IMR-90 (cell line): ENCODE data around the gene GALNT5. TPM values are rescaled to one million over a fixed set of nuclear protein-coding genes. Genes with fewer than 3 reads are reported as not detected.

ENCODE experiments used
- ATAC-seq: fragments of 200-7000 bp; cut with Tn5 transposase; 2 replicates; pipeline ENCODE4 v1.9.1; 2020; ENCODE audit warnings: low read depth, mild to moderate bottlenecking, moderate library complexity
- BruUV-seq: library from RNA; stranded (reverse); fragments of 400-500 nt; replicated peaks from 2 replicates; lab custom pipeline; 2021; lab: Mats Ljungman, UMichigan
- CTCF ChIA-PET: fragments of 300-600 bp; formaldehyde crosslinking; extraction: SDS; loops from one replicate; lab custom pipeline; 2021; ENCODE audit warnings: antibody characterized with exemption; lab: Yijun Ruan, JAX
- POLR2A ChIA-PET: fragments of 300-600 bp; sonication (Branson Sonifier 250); formaldehyde crosslinking; loops from one replicate; lab custom pipeline; 2022; ENCODE audit warnings: antibody characterized with exemption; ENCODE audit not compliant: unreplicated experiment; lab: Charles Lee
- DNase-seq: peaks from one replicate; pipeline ENCODE4 v3.0.0; 2013
- H2AFZ ChIP-seq: replicated peaks from 2 replicates; pipeline ENCODE3; 2013; ENCODE audit warnings: low read length, mild to moderate bottlenecking; ENCODE audit not compliant: poor library complexity
- H2AK5ac ChIP-seq: 2 replicates; pipeline ENCODE4 v1.6.1; 2013; ENCODE audit warnings: low read depth, low read length, inconsistent platforms
- H2AK9ac ChIP-seq: replicated peaks from 2 replicates; pipeline ENCODE3; 2013; ENCODE audit warnings: mild to moderate bottlenecking, low read depth, low read length, moderate library complexity; ENCODE audit not compliant: poor library complexity
- H2BK120ac ChIP-seq: 2 replicates; pipeline ENCODE4 v1.6.1; 2013; ENCODE audit warnings: low read depth, low read length, inconsistent platforms
- H2BK15ac ChIP-seq: 3 replicates; pipeline ENCODE4 v1.6.1; 2013; ENCODE audit warnings: low read depth, low read length, inconsistent platforms
- H2BK20ac ChIP-seq: 2 replicates; pipeline ENCODE4 v1.6.1; 2013; ENCODE audit warnings: low read depth, mild to moderate bottlenecking, inconsistent platforms, low read length, moderate library complexity
- H2BK5ac ChIP-seq: 2 replicates; pipeline ENCODE4 v1.6.1; 2013; ENCODE audit warnings: mild to moderate bottlenecking, low read depth, low read length, inconsistent platforms; ENCODE audit not compliant: poor library complexity, severe bottlenecking
- H3K14ac ChIP-seq: replicated peaks from 2 replicates; pipeline ENCODE4 v1.6.1; 2013; ENCODE audit warnings: low read depth, low read length, inconsistent platforms
- H3K18ac ChIP-seq: 2 replicates; pipeline ENCODE4 v1.6.1; 2013; ENCODE audit warnings: low read depth, low read length, control low read depth
- H3K23ac ChIP-seq: 2 replicates; pipeline ENCODE4 v1.6.1; 2013; ENCODE audit warnings: low read depth, low read length, inconsistent platforms
- H3K27ac ChIP-seq: 2 replicates; pipeline ENCODE4 v1.5.1; 2013; ENCODE audit warnings: mild to moderate bottlenecking, control low read depth, low read length; ENCODE audit not compliant: insufficient read depth
- H3K27me3 ChIP-seq: 2 replicates; pipeline ENCODE4 v1.6.1; 2013; ENCODE audit warnings: low read length; ENCODE audit not compliant: control insufficient read depth, insufficient read depth
- H3K36me3 ChIP-seq: 2 replicates; pipeline ENCODE4 v1.6.1; 2013; ENCODE audit warnings: low read length, mixed read lengths; ENCODE audit not compliant: control insufficient read depth, insufficient read depth
- H3K4ac ChIP-seq: 2 replicates; pipeline ENCODE4 v1.6.1; 2013; ENCODE audit warnings: low read depth, low read length, inconsistent platforms
- H3K4me1 ChIP-seq: 2 replicates; pipeline ENCODE4 v1.6.1; 2013; ENCODE audit warnings: low read length, mixed read lengths; ENCODE audit not compliant: control insufficient read depth, insufficient read depth
- H3K4me2 ChIP-seq: 2 replicates; pipeline ENCODE4 v1.6.1; 2013; ENCODE audit warnings: low read depth, mild to moderate bottlenecking, control low read depth, low read length, moderate library complexity
- H3K4me3 ChIP-seq: 2 replicates; pipeline ENCODE4 v1.5.1; 2013; ENCODE audit warnings: low read depth, mild to moderate bottlenecking, control low read depth, low read length, moderate library complexity; ENCODE audit not compliant: insufficient read depth
- H3K56ac ChIP-seq: 2 replicates; pipeline ENCODE4 v1.6.1; 2013; ENCODE audit warnings: low read length, inconsistent platforms; ENCODE audit not compliant: insufficient read depth; ENCODE audit errors: extremely low read depth
- H3K79me1 ChIP-seq, 2 experiments: 2 replicates each; pipeline ENCODE4 v1.6.1; 2013; ENCODE audit warnings: low read length in 2 of 2, inconsistent platforms in 1 of 2, low read depth in 1 of 2
- H3K9ac ChIP-seq: 2 replicates; pipeline ENCODE4 v1.6.1; 2013; ENCODE audit warnings: low read depth, low read length, control low read depth
- H3K9me1 ChIP-seq: 2 replicates; pipeline ENCODE4 v1.6.1; 2013; ENCODE audit warnings: low read length, inconsistent platforms; ENCODE audit not compliant: insufficient read depth
- H3K9me3 ChIP-seq: 2 replicates; pipeline ENCODE4 v1.6.1; 2013; ENCODE audit warnings: low read length; ENCODE audit not compliant: control insufficient read depth, insufficient read depth
- H4K20me1 ChIP-seq: 2 replicates; pipeline ENCODE4 v1.6.1; 2013; ENCODE audit warnings: low read length, inconsistent platforms; ENCODE audit not compliant: insufficient read depth
- H4K5ac ChIP-seq: 2 replicates; pipeline ENCODE4 v1.6.1; 2013; ENCODE audit warnings: mild to moderate bottlenecking, low read depth, low read length, control low read depth
- H4K8ac ChIP-seq, 2 experiments: 2 replicates each; pipeline ENCODE4 v1.6.1; 2013; ENCODE audit warnings: low read depth in 2 of 2, low read length in 2 of 2, control low read depth in 1 of 2, inconsistent platforms in 1 of 2
- H4K91ac ChIP-seq: 2 replicates; pipeline ENCODE4 v1.6.1; 2013; ENCODE audit warnings: low read depth, low read length, inconsistent platforms; ENCODE audit not compliant: insufficient read depth
- WGBS, 2 experiments: methylation state at CpG; one replicate each; pipeline versions ENCODE4 v1.1.5 to v1.1.7; 2013; ENCODE audit warnings: missing lambda C conversion rate in 2 of 2; ENCODE audit not compliant: insufficient read length in 1 of 2; ENCODE audit errors: extremely low coverage in 2 of 2; 5-methylcytosine and 5-hydroxymethylcytosine counted together
- dilution Hi-C: fragments of 300-500 bp; cut with HindIII; formaldehyde crosslinking; loops from one replicate; pipeline ENCODE4 v1.14.3; 2018; ENCODE audit warnings: low sequenced_read_pairs; ENCODE audit not compliant: unreplicated experiment
- in situ Hi-C: fragments of 300-500 bp; cut with MboI; formaldehyde crosslinking; loops from 3 replicates; pipeline ENCODE4 v1.14.3; 2019; ENCODE audit warnings: low sequenced_read_pairs, inconsistent platforms, mixed read lengths
- intact Hi-C: fragments of 100-400 bp; cut with micrococcal nuclease; formaldehyde crosslinking; loops from 2 replicates; pipeline ENCODE4 v1.10.0; 2022
- polyA plus RNA-seq, 3 experiments: library from polyadenylated mRNA; depleted of rRNA; stranded (reverse); fragments of >200 nt; gene quantifications; 2 replicates each; pipeline ENCODE4 v1.2.3, GENCODE V29; 2012; ENCODE audit warnings: low replicate concordance in 1 of 3
- total RNA-seq: library from RNA; depleted of rRNA; stranded (reverse); fragments of >200 nt; gene quantifications from 2 replicates; pipeline ENCODE4 v1.2.3, GENCODE V29; 2012
- TF ChIP-seq, protein P1 (sequence below): fragments of 150-350 bp; IDR thresholded peaks from 2 replicates; pipeline ENCODE4 v1.6.1; 2016; ENCODE audit warnings: low read depth, mild to moderate bottlenecking, low read length, moderate library complexity, borderline replicate concordance

GALNT5 gene
- total and polyA plus RNA-seq, 2 of the 4 experiments (the other 2 are of a cell fraction), result 36.3 to 63.3 TPM

DNA sequence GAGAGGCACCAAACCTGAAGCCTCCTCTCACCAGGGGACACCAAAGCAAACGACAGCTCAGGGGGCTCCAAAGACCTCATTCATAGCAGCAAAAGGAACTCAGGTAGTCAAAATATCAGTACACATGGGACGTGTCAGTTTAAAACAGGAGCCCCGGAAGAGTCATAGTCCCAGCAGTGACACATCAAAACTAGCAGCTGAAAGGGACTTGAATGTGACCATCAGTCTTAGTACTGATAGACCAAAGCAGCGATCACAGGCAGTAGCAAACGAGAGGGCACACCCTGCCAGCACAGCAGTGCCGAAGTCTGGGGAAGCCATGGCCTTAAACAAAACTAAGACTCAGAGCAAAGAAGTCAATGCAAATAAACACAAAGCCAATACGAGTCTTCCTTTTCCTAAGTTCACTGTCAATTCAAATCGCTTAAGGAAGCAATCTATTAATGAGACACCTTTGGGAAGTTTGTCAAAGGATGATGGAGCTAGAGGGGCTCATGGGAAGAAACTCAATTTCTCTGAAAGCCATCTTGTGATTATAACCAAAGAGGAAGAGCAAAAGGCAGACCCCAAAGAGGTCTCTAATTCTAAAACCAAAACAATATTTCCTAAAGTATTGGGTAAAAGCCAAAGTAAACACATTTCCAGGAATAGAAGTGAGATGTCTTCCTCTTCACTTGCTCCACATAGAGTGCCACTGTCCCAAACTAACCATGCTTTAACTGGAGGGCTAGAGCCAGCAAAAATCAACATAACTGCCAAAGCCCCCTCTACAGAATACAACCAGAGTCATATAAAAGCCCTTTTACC lies 1.2 kb downstream of the GALNT5 start:
- Histone ChIP-seq H3K14ac (peak overlapping the region; percentile 84), H4K91ac (peak overlapping the region; percentile 93), H3K23ac (peak overlapping the region; percentile 85), H3K36me3 (no peaks in the 10 kb centered on the region), H4K20me1 (no peaks in the 10 kb centered on the region), H3K79me1 (peaks cover 25 to 60% of the 10 kb centered on the region in 2 experiments), H2BK120ac (peak overlapping the region; percentile 88), H4K5ac (peak overlapping the region; percentile 77), H2AFZ (peak overlapping the region; percentile 84), H3K27ac (peak overlapping the region; percentile 97), H3K27me3 (no peaks in the 10 kb centered on the region), H3K18ac (peak overlapping the region; percentile 87), H2AK9ac (peak overlapping the region; percentile 59), H3K9me3 (no peaks in the 10 kb centered on the region), H3K9me1 (peaks cover 4% of the 10 kb centered on the region), H3K4me1 (peaks cover 20% of the 10 kb centered on the region), H3K4ac (peak overlapping the region; percentile 88), H2AK5ac (peak overlapping the region; percentile 76), H2BK20ac (peak overlapping the region; percentile 67), H2BK15ac (peak overlapping the region; percentile 68), H4K8ac (peak overlapping the region; percentile 82 to 87), H3K56ac (peak overlapping the region; percentile 91; the same call in 1 of the 2 replicates), H3K4me2 (peak overlapping the region; percentile 88), H3K9ac (peak overlapping the region; percentile 95), H3K4me3 (peak overlapping the region; percentile 66), H2BK5ac (peak overlapping the region; percentile 94)
- in situ Hi-C loops, result no loop called here
- ChIA-PET CTCF (no interaction called here), POLR2A (interaction anchor here (0.9 kb wide), 2 partner anchors 9 to 29 kb away, joined by 4 read pairs; no protein-coding TSS in a partner anchor)
- 70% methylated on average over 3 of the region's 8 CpGs; no CpG with 5 or more reads in 1 of the 2 experiments for WGBS, 2 experiments
- dilution Hi-C loops, result no loop called here
- DNase-seq, result no peak
- ATAC-seq, result no peak; the same call in 1 of the 2 replicates
- BruUV-seq, result TSS peak; percentile 81
- TF ChIP-seq, protein P1, sequence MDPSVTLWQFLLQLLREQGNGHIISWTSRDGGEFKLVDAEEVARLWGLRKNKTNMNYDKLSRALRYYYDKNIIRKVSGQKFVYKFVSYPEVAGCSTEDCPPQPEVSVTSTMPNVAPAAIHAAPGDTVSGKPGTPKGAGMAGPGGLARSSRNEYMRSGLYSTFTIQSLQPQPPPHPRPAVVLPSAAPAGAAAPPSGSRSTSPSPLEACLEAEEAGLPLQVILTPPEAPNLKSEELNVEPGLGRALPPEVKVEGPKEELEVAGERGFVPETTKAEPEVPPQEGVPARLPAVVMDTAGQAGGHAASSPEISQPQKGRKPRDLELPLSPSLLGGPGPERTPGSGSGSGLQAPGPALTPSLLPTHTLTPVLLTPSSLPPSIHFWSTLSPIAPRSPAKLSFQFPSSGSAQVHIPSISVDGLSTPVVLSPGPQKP, result no peak
- intact Hi-C loops, result loop anchor here (2.0 kb wide), 1 partner anchor 26 kb away; no protein-coding TSS in a partner anchor
